B cell (primary cell): ENCODE data around the gene PFKP. TPM values are rescaled to one million over a fixed set of nuclear protein-coding genes. Genes with fewer than 3 reads are reported as not detected.

Experiments
- ATAC-seq: fragments of 200-7000 bp; cut with Tn5 transposase; one replicate; pipeline ENCODE4 v1.10.0; 2021; ENCODE audit warnings: low read depth, mild to moderate bottlenecking, moderate number of reproducible peaks, moderate library complexity
- CTCF ChIA-PET: fragments of 350-600 bp; sonication (Branson Sonifier 250); formaldehyde crosslinking; loops from one replicate; lab custom pipeline; 2021; ENCODE audit warnings: antibody characterized with exemption, inconsistent platforms; lab: Charles Lee
- POLR2A ChIA-PET: fragments of 350-600 bp; sonication (Branson Sonifier 250); formaldehyde crosslinking; loops from one replicate; lab custom pipeline; 2021; ENCODE audit warnings: antibody characterized with exemption; lab: Charles Lee
- DNase-seq: peaks from one replicate; pipeline ENCODE4 v3.0.0; 2013
- H2AFZ ChIP-seq: 2 replicates; pipeline ENCODE4 v1.6.1; 2012; ENCODE audit warnings: mild to moderate bottlenecking, low read depth, low read length; ENCODE audit not compliant: insufficient read depth, poor library complexity, severe bottlenecking
- H3K27ac ChIP-seq, 2 donors: 1 replicate in 1 of 2; 2 replicates in 1 of 2; pipeline ENCODE4 v1.5.1; 2012 to 2013; ENCODE audit warnings: low read length in 2 of 2, mild to moderate bottlenecking in 2 of 2, moderate library complexity in 1 of 2
- H3K27me3 ChIP-seq, 4 experiments: fragments of 200-600 bp in 1 of 4; sonication (generic) in 1 of 4; replicated peaks in 1 of 4; 1 replicate in 2 of 4; 2 replicates in 2 of 4; pipeline versions ENCODE4 v1.6.1 to v1.7.0; 2013 to 2016; ENCODE audit warnings: low read length in 3 of 4, mild to moderate bottlenecking in 2 of 4, mixed read lengths in 1 of 4, moderate library complexity in 1 of 4; ENCODE audit not compliant: insufficient read depth in 4 of 4, control insufficient read depth in 3 of 4; ENCODE audit errors: control extremely low read depth in 1 of 4
- H3K36me3 ChIP-seq, 2 experiments: replicated peaks in 1 of 2; 1 replicate in 1 of 2; 2 replicates in 1 of 2; pipeline versions ENCODE4 v1.6.1 to v1.7.1; 2013; ENCODE audit warnings: low read length in 1 of 2; ENCODE audit not compliant: insufficient read depth in 2 of 2, control insufficient read depth in 1 of 2; ENCODE audit errors: control extremely low read depth in 1 of 2, extremely low read depth in 1 of 2
- H3K4me1 ChIP-seq, 2 donors: fragments of 200-600 bp in 1 of 2; sonication (generic) in 1 of 2; 1 replicate in 1 of 2; 2 replicates in 1 of 2; pipeline versions ENCODE4 v1.5.1 to v1.6.1; 2013 to 2017; ENCODE audit warnings: low read length in 2 of 2; ENCODE audit not compliant: control insufficient read depth in 2 of 2, insufficient read depth in 2 of 2
- H3K4me2 ChIP-seq: replicated peaks from 2 replicates; pipeline ENCODE3; 2012; ENCODE audit warnings: mild to moderate bottlenecking, low read depth, low read length; ENCODE audit not compliant: poor library complexity, severe bottlenecking
- H3K4me3 ChIP-seq, 5 experiments: fragments of 200-600 bp in 1 of 5; sonication (generic) in 1 of 5; 1 replicate in 3 of 5; 2 replicates in 2 of 5; pipeline versions ENCODE4 v1.5.1 to v1.7.0; 2011 to 2016; ENCODE audit warnings: low read length in 4 of 5, mild to moderate bottlenecking in 4 of 5, low read depth in 2 of 5, control low read depth in 1 of 5, moderate library complexity in 1 of 5; ENCODE audit not compliant: insufficient read depth in 1 of 5; ENCODE audit errors: control extremely low read depth in 1 of 5, extremely low read depth in 1 of 5
- H3K79me2 ChIP-seq: fragments of 200-600 bp; sonication (generic); one replicate; pipeline ENCODE4 v1.6.0; 2016; ENCODE audit warnings: low read length; ENCODE audit not compliant: control insufficient read depth, insufficient read depth
- H3K9ac ChIP-seq: fragments of 200-600 bp; sonication (generic); 2 replicates; pipeline ENCODE4 v1.6.1; 2017; ENCODE audit warnings: mild to moderate bottlenecking, low read length, moderate library complexity
- H3K9me3 ChIP-seq, 3 donors: one replicate each; pipeline versions ENCODE4 v1.6.1 to v1.7.1; 2013; ENCODE audit warnings: low read length in 2 of 3; ENCODE audit not compliant: control insufficient read depth in 2 of 3, insufficient read depth in 1 of 3; ENCODE audit errors: control extremely low read depth in 1 of 3
- H4K20me1 ChIP-seq: 2 replicates; pipeline ENCODE4 v1.6.0; 2012; ENCODE audit warnings: mild to moderate bottlenecking, low read length; ENCODE audit not compliant: insufficient read depth, control insufficient read depth, poor library complexity, severe bottlenecking
- H3K27ac Mint-ChIP-seq: one replicate; pipeline ENCODE4 v1.8.0; 2021; ENCODE audit warnings: mixed read lengths
- H3K27me3 Mint-ChIP-seq: one replicate; pipeline ENCODE4 v1.8.0; 2021; ENCODE audit warnings: mixed read lengths
- H3K4me1 Mint-ChIP-seq: one replicate; pipeline ENCODE4 v1.8.0; 2021; ENCODE audit warnings: mixed read lengths
- H3K4me3 Mint-ChIP-seq: one replicate; pipeline ENCODE4 v1.8.0; 2021; ENCODE audit warnings: mixed read lengths
- H3K9me3 Mint-ChIP-seq: one replicate; pipeline ENCODE4 v1.8.0; 2022; ENCODE audit warnings: mixed read lengths; ENCODE audit not compliant: insufficient read depth
- CTCF ChIP-seq: fragments of 200-600 bp; IDR thresholded peaks from one replicate; pipeline ENCODE4 v1.8.0; 2022; ENCODE audit warnings: antibody characterized with exemption, mild to moderate bottlenecking
- EZH2 ChIP-seq: IDR thresholded peaks from 2 replicates; pipeline ENCODE4 v1.6.1; 2012; ENCODE audit warnings: borderline replicate concordance, low read depth, mild to moderate bottlenecking, moderate library complexity, low read length; ENCODE audit not compliant: insufficient read depth, poor library complexity, severe bottlenecking
- WGBS: methylation state at CpG from one replicate; pipeline ENCODE4 v1.1.5; 2013; ENCODE audit warnings: missing lambda C conversion rate; ENCODE audit not compliant: insufficient coverage; 5-methylcytosine and 5-hydroxymethylcytosine counted together
- intact Hi-C: fragments of 100-400 bp; cut with micrococcal nuclease; formaldehyde crosslinking; loops from one replicate; pipeline ENCODE4 v1.10.0; 2022
- polyA plus RNA-seq: library from polyadenylated mRNA; depleted of rRNA; stranded (reverse); fragments of >200 nt; gene quantifications from 2 replicates; pipeline ENCODE4 v1.2.3, GENCODE V29; 2012
- total RNA-seq, 2 donors: library from RNA; stranded (reverse); fragments of 120-200 nt in 1 of 2; gene quantifications; 1 replicate in 1 of 2; 2 replicates in 1 of 2; pipeline versions ENCODE4 v1.2.3 to v1.2.4, GENCODE V29; 2013 to 2022

PFKP gene
- total and polyA plus RNA-seq, 2 donors (not counting 1 experiment from before 2014, with no cell fraction given) = 41.4 to 54.3 TPM

GRCh38 chr10:3116508-3117100 lies 49.3 kb downstream of the PFKP start:
- no peaks in the 10 kb centered on the region for H3K4me1 ChIP-seq
- H4K20me1 ChIP-seq = no peaks in the 10 kb centered on the region
- H3K9me3 ChIP-seq = peaks cover 0 to 4% (median 0%) of the 10 kb centered on the region in 3 donors
- no peak overlapping the region for H3K4me3 Mint-ChIP-seq
- TF ChIP-seq EZH2 (no peak), CTCF (no peak)
- no peaks in the 10 kb centered on the region for H3K9me3 Mint-ChIP-seq
- peaks cover 2 to 66% of the 10 kb centered on the region in 2 experiments for H3K36me3 ChIP-seq
- H3K27ac ChIP-seq = no peak overlapping the region
- H3K27ac Mint-ChIP-seq = no peak overlapping the region
- 98% methylated on average over 12 of the region's 20 CpGs for WGBS
- ChIA-PET CTCF (no interaction called here), POLR2A (no interaction called here)
- H3K4me2 ChIP-seq = no peak overlapping the region
- H3K4me3 ChIP-seq = no peak overlapping the region
- H3K9ac ChIP-seq = no peak overlapping the region
- H3K27me3 Mint-ChIP-seq = no peaks in the 10 kb centered on the region
- peaks cover 2% of the 10 kb centered on the region for H3K4me1 Mint-ChIP-seq
- no peak overlapping the region for H2AFZ ChIP-seq
- no peak for ATAC-seq
- no peak for DNase-seq
- intact Hi-C loops = no loop called here
- no peaks in the 10 kb centered on the region for H3K27me3 ChIP-seq
- no peaks in the 10 kb centered on the region for H3K79me2 ChIP-seq

DNA sequence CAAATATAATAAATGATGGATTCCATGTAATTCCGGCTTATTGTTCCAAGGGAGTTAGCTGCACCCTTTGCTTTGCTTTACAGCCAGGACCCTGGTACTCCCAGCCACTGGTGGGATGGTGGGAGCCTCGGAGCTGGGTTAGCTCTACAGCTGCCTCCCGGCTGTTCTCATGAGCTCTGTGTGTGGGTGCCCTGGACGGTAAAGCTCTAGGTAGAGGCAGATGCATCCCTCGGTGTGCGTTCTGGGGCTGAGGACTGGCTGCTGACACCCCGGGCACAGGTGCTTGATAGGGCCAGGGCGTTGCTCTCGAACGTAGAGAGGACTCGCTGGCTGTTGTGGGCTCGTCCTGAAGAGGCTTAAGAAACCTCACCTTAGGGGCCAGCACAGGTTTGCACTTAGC lies 50.1 kb downstream of the PFKP start:
- no peak overlapping the region for H3K9ac ChIP-seq
- ATAC-seq = no peak
- TF ChIP-seq EZH2 (no peak), CTCF (no peak)
- H3K4me3 Mint-ChIP-seq = no peak overlapping the region
- WGBS = 99% methylated on average over 12 of the region's 12 CpGs
- H3K9me3 ChIP-seq = peaks cover 0 to 4% (median 0%) of the 10 kb centered on the region in 3 donors
- no peaks in the 10 kb centered on the region for H3K4me1 Mint-ChIP-seq
- no peaks in the 10 kb centered on the region for H3K79me2 ChIP-seq
- H2AFZ ChIP-seq = no peak overlapping the region
- no peak for DNase-seq
- H3K27ac ChIP-seq = no peak overlapping the region
- H3K4me3 ChIP-seq = no peak overlapping the region
- intact Hi-C loops = no loop called here
- H3K9me3 Mint-ChIP-seq = no peaks in the 10 kb centered on the region
- H3K4me2 ChIP-seq = no peak overlapping the region
- H3K36me3 ChIP-seq = peaks cover 2 to 67% of the 10 kb centered on the region in 2 experiments
- POLR2A ChIA-PET = no interaction called here
- H3K27ac Mint-ChIP-seq = no peak overlapping the region
- H3K27me3 ChIP-seq = no peaks in the 10 kb centered on the region
- no peaks in the 10 kb centered on the region for H4K20me1 ChIP-seq
- H3K27me3 Mint-ChIP-seq = no peaks in the 10 kb centered on the region
- no peaks in the 10 kb centered on the region for H3K4me1 ChIP-seq
- CTCF ChIA-PET = no interaction called here
